Caki2 (cell line): ENCODE measurements around the gene NXPH4. TPM values are rescaled to one million over a fixed set of nuclear protein-coding genes. Genes with fewer than 3 reads are reported as not detected.

Source experiments
- DNase-seq: peaks from one replicate; pipeline ENCODE4 v3.0.0-alpha.2; 2015; ENCODE audit warnings: low read depth
- in situ Hi-C: cut with HindIII; loops from 2 replicates; pipeline ENCODE4 v1.10.0; 2016; ENCODE audit warnings: low sequenced_read_pairs, low pct_unique_long_range_greater_than_20kb, mixed read lengths
- total RNA-seq: library from RNA; depleted of rRNA; stranded (reverse); fragments of >200 nt; shearing (Covaris generic); gene quantifications from 2 replicates; pipeline ENCODE4 v1.2.3, GENCODE V29; 2014; ENCODE audit warnings: low replicate concordance

The NXPH4 gene
- total RNA-seq, 1 experiment from 2014 or later, result 0.54 TPM

- no peak for DNase-seq
- in situ Hi-C loops, result no loop called here
Observed at GRCh38 chr12:57224973-57225679, 8.5 kb downstream of the NXPH4 start.

GRCh38 chr12:57225680-57226210 lies 9.2 kb downstream of the NXPH4 start:
- DNase-seq, result no peak
- in situ Hi-C loops, result no loop called here

DNA sequence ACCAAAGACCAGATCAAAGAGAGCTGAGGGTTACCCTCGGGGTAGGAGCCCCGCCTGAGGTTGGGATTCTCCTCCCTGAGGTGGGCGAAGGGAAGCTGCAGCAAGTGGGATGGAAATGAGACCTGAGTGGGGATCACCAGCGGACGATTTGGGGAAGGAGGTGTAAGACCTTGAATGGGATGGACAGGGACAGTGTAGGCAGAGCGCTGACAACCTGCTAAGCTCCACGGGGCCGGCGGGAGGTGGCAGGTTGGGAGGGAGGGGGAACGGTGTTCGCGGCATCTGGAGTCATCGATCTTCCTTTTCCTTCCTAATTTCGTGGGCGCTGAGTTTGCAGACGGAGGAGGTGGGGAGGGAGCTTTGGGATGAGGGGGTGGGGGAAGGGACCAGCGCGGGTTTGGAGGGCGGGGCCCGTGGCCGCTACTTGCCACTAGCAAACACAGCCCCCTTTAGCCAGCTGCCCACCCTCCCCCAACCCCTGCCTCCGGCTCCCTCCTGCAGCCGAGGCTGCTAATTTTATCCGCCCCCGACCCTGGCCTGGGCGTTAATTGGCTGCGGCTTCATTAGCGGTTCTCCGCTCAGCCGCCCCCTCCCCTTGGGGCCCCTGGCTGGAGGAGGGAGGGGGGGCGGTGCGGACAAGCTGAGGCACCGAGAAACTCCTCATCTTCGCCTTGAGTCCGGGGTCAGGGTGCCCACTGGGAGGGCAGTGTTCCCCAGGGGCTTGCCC lies 10.2 kb downstream of the NXPH4 start:
- no peak for DNase-seq
- in situ Hi-C loops, result no loop called here

DNA sequence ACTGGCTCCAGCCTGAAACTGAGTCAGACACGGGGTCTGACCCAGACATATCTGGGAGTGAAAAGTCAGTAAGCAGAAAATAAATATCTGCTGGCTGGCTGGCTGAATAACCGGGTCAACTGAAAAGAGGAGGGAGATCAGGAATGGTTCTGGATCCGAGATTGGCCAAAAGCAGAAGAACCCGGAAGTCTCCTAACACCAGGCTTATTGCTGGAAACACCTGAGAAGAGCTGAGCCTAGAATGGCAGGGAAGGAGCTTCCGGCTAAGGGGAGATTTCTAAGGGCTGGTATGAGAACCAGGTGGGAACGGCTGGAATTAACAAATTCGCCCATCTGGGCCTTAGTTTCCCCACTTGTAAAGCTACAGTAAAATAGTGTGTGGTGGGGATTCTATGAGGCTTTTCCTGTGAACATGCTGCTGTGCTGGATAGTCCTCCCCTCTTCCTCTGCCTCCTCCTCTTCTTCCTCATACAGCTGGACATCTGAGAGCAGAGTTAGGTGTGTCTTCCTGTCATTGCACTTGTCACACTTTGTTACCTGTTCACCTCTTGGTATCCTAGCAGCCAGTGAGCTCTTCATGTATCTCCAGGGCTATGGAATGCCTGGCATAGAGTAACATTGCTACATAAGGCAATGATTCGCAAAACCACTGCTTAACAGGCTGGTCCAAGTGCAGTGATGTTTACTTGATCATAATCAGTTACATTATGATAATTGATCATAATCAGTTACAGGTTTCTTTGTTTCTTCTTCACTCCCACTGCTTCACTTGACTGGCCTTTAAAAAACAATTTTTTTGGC lies 10.9 kb downstream of the NXPH4 start:
- DNase-seq, result no peak
- in situ Hi-C loops, result no loop called here

- in situ Hi-C loops, result no loop called here
- no peak for DNase-seq
Observed at GRCh38 chr12:57229046-57229633, 12.5 kb downstream of the NXPH4 start.

- in situ Hi-C loops, result no loop called here
- DNase-seq, result peak; percentile 84
Observed at GRCh38 chr12:57229634-57230380, 13.2 kb downstream of the NXPH4 start, which contains the start of gene SHMT2. SHMT2 (plus strand) TSS chr12:57229711; CDS start chr12:57229779, 68 bp downstream.

GRCh38 chr12:57230381-57231155 lies 14.0 kb downstream of the NXPH4 start:
- DNase-seq, result no peak
- in situ Hi-C loops, result no loop called here

DNA sequence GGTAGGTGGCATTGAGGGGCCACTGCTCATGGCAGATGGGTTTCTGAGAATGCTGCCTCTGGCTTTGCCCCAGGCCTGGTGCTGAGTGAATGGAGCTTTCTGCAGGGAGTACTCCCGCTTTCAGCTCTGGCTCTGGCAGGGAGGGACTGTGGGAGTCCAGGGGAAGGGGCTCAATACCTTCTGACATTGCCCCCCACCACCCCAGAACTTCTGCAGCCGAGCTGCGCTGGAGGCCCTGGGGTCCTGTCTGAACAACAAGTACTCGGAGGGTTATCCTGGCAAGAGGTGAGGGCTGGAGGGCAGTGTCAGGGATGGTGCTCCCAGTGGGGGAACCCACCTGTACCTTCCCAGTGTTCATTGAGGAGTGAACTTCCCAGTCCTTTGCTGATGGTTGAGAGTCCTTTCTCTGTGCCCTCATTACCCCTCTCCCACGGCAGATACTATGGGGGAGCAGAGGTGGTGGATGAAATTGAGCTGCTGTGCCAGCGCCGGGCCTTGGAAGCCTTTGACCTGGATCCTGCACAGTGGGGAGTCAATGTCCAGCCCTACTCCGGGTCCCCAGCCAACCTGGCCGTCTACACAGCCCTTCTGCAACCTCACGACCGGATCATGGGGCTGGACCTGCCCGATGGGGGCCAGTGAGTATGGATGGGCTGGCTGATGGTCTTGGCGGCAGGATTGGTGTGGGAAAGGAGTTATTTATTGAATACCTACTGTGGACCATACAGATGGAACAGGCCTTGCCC lies 14.9 kb downstream of the NXPH4 start:
- no peak for DNase-seq
- in situ Hi-C loops, result no loop called here

DNA sequence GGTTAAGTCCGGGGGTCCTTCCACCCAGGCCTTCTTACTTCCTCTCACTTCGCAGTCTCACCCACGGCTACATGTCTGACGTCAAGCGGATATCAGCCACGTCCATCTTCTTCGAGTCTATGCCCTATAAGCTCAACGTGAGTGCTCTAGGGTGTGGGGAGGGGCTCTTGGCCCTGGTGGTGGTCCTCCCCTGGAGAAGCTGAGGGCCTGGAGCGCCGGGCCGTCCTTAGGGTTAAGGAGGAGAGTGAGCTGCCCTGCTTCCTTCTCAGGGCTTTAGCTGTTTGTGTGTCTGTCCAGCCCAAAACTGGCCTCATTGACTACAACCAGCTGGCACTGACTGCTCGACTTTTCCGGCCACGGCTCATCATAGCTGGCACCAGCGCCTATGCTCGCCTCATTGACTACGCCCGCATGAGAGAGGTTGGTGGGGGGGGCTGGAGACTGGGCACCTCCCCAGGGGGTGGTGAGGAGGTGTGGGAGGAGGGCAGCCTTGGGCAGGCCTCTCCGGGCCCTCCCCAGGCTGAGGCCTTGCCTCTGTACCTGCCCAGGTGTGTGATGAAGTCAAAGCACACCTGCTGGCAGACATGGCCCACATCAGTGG lies 15.7 kb downstream of the NXPH4 start:
- in situ Hi-C loops, result no loop called here

DNA sequence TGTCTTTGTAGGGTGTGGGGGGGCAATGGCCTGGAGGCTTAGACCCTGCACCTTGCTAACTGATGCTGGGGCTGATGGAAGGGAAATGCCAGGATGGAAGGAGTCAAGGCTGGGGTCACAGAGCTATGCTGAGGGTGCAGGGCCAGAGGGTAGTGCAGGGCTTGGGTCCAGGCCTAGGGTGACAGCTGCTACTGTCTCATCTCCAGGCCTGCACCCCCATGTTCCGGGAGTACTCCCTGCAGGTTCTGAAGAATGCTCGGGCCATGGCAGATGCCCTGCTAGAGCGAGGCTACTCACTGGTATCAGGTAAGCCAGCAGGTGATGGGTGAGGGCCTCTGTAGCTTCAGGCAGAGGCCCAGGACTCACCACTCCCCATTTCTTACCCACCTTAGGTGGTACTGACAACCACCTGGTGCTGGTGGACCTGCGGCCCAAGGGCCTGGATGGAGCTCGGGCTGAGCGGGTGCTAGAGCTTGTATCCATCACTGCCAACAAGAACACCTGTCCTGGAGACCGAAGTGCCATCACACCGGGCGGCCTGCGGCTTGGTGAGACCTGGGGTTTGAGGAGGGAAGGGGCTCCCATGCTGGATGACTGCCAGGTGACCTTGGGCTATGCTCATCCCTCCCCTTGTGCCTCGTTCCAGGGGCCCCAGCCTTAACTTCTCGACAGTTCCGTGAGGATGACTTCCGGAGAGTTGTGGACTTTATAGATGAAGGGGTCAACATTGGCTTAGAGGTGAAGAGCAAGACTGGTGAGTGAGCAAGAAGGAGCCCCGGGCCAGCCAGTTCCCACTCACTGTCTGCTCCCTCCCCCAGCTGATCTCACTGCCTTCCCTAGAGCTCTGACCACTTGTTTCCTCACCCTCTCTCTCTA lies 17.0 kb downstream of the NXPH4 start:
- in situ Hi-C loops, result no loop called here
- no peak for DNase-seq

More for the DNA sequence above, 15.7 kb downstream of the NXPH4 start:
- no peak for DNase-seq

DNA sequence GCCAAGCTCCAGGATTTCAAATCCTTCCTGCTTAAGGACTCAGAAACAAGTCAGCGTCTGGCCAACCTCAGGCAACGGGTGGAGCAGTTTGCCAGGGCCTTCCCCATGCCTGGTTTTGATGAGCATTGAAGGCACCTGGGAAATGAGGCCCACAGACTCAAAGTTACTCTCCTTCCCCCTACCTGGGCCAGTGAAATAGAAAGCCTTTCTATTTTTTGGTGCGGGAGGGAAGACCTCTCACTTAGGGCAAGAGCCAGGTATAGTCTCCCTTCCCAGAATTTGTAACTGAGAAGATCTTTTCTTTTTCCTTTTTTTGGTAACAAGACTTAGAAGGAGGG lies 17.6 kb downstream of the NXPH4 start:
- in situ Hi-C loops, result no loop called here
- DNase-seq, result no peak

- DNase-seq, result no peak
- in situ Hi-C loops, result no loop called here
Observed at GRCh38 chr12:57234571-57235016, 18.0 kb downstream of the NXPH4 start.

DNA sequence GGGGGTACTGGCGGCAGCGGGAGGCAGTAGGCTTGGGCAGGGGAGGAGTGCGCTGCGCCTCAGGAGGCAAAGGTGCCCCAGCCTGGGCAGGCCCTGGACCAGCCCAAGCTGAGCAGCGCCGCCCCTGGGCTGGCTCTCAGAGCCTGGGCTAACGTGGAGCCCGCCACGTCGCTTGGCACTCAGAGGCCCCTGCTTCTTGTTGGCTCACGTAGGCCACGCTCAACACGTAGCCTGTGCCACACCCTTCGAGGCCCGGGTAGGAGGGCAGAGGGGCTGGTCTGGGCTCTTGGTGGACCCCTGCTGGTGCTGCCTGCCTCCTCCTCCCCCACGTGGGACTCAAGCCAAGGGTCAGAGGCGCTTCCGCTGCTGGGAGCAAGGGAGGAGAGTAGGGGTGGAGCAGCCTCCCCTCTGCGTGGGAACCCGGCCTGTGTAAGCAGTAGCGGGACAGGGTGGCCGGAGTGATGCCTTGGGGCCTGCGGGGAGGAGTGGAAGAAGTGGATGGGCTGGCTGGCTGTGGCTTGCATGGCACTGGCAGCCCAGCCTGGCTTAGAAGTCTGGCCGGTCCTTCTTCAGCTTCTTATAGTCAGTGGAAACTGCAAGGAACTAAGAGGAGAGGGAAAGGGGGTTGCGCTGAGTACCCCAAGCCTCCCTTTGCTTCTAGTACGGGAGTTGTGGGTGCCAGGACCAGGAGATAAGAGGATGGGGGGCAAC lies 18.6 kb downstream of the NXPH4 start:
- peak; percentile 89 for DNase-seq
- in situ Hi-C loops, result no loop called here

DNA sequence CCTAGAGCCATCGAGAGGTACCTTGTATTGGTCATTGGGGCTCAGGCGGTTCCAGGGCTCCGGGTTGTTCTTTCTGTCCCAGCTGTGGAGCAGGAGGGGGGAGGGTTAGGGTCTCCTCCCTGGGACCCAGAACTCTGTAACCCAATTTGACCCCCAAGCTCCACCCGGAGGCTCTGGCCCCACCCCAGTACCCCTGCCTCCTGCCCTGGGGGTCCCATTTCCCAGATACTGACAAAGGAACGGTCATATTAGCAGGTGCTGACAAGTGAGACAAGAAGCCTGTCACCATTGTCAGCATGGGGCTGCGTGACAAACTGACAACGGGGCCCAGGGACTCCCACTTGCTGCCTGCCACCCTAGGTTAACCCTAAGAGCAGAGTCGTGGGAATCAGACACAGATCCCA lies 19.1 kb downstream of the NXPH4 start:
- in situ Hi-C loops, result no loop called here

More for the DNA sequence above, 19.1 kb downstream of the NXPH4 start:
- DNase-seq, result no peak
